Activated CD8-positive, alpha-beta T cell treated with anti-CD3 and anti-CD28 coated beads, Interleukin-2, amount 10 ng/mL, durations not matched to agents 7 days and 5 days (primary cell): Measurements from ENCODE around the gene MAEA. TPM values are rescaled to one million over a fixed set of nuclear protein-coding genes. Genes with fewer than 3 reads are reported as not detected.

Source experiments
- ATAC-seq: fragments of 150-1000 bp; cut with Tn5 transposase; one replicate; pipeline ENCODE4 v1.10.0; 2021; ENCODE audit warnings: moderate library complexity
- CTCF ChIA-PET: fragments of 350-600 bp; sonication (Branson Sonifier 250); formaldehyde crosslinking; loops from one replicate; lab custom pipeline; 2021; ENCODE audit warnings: antibody characterized with exemption; lab: Charles Lee
- POLR2A ChIA-PET: fragments of 350-600 bp; sonication (Branson Sonifier 250); formaldehyde crosslinking; loops from one replicate; lab custom pipeline; 2021; ENCODE audit warnings: antibody characterized with exemption; lab: Charles Lee
- DNase-seq: peaks from one replicate; pipeline ENCODE4 v3.0.0-alpha.2; 2020
- H3K27ac Mint-ChIP-seq: one replicate; pipeline ENCODE4 v1.8.0; 2021; ENCODE audit warnings: mild to moderate bottlenecking, mixed read lengths
- H3K27me3 Mint-ChIP-seq: one replicate; pipeline ENCODE4 v1.8.0; 2021; ENCODE audit warnings: low read depth, mixed read lengths
- H3K36me3 Mint-ChIP-seq: one replicate; pipeline ENCODE4 v1.8.0; 2021; ENCODE audit warnings: low read depth, mixed read lengths
- H3K4me1 Mint-ChIP-seq: one replicate; pipeline ENCODE4 v1.8.0; 2021; ENCODE audit warnings: low read depth, mixed read lengths
- H3K4me3 Mint-ChIP-seq: one replicate; pipeline ENCODE4 v1.8.0; 2021; ENCODE audit warnings: mild to moderate bottlenecking, mixed read lengths
- H3K9me3 Mint-ChIP-seq: one replicate; pipeline ENCODE4 v1.8.0; 2022; ENCODE audit warnings: mixed read lengths; ENCODE audit not compliant: insufficient read depth
- total RNA-seq, 2 experiments: library from RNA; stranded (reverse); gene quantifications; one replicate each; pipeline ENCODE4 v1.2.3, GENCODE V29; 2021

Gene MAEA
- total RNA-seq, 2 experiments from 2014 or later, result 60.3 to 65.1 TPM

DNA sequence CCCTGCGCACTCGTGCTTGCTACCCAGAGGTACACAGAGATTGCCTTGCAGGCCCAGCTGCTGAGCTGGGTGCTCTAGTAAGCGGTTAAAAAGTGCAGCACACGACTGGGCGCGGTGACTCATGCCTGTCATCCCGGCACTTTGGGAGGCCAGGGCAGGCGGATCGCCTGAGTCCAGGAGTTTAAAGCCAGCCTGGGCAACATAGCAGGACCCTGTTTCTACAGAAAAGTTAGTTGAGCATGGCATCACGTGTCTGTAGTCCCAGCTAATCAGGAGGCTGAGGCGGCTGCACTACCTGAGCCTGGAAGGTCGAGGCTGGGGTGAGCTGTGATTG lies 62.8 kb downstream of the MAEA start:
- Mint-ChIP-seq H3K4me3 (no peak overlapping the region), H3K9me3 (no peaks in the 10 kb centered on the region), H3K4me1 (peaks cover 28% of the 10 kb centered on the region), H3K36me3 (peaks cover 3% of the 10 kb centered on the region), H3K27me3 (no peaks in the 10 kb centered on the region), H3K27ac (no peak overlapping the region)
- CTCF ChIA-PET, result interaction anchor here (0.9 to 2.5 kb wide), 4 partner anchors 8 to 215 kb away, joined by 3 to 10 read pairs (median 6); no protein-coding TSS in a partner anchor
- ATAC-seq (no peak), DNase-seq (no peak)
- POLR2A ChIA-PET, result interaction anchor here (1.3 kb wide), 1 partner anchor 63 kb away, joined by 4 read pairs; the partner anchor contains the start of gene MAEA

DNA sequence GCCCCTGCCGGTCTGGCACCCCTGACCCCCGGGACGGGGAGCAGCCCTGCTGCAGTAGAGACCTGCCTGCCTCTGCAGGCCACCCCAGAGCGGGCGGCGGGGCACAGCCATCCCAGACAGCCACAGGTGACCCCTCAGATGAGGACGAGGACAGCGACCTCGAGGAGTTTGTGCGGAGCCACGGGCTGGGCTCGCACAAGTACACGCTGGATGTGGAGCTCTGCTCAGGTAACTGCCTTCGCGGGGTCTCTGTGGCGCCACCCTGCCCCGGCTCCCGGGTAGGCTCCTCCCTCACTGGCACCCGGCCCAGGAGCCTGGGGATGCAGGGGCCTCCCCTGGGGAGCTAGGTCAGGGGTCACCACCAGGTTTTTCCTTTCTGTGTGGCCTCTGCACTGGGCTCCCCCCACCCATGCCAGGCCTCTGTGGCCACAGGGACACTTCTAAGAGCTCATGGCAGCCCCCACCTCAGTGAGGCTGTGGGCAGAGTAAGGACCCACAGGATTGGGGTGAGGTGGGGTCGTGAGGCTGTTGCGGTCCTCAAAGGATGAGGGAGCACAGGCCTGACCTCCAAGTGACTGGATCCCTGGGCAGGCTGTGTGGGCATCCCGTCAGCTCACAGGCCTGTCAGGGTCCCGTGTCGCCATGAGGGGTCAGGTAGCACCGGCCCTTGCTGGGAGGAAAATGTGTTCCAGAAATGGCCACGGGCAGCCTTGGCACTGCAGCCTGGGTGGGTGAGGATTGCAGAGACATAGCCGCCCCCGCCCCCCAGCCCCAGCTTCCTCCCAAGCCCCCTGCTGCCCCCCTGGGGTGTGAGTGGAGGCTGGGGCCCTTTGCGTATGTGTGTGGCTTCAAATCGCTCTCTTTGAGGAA lies 63.7 kb downstream of the MAEA start:
- H3K36me3 Mint-ChIP-seq, result peaks cover 3% of the 10 kb centered on the region
- no peaks in the 10 kb centered on the region for H3K9me3 Mint-ChIP-seq
- ATAC-seq (no peak), DNase-seq (no peak)
- POLR2A ChIA-PET, result interaction anchor here (1.3 kb wide), 1 partner anchor 64 kb away, joined by 4 read pairs; the partner anchor contains the start of gene MAEA
- H3K4me3 Mint-ChIP-seq, result no peak overlapping the region
- CTCF ChIA-PET, result interaction anchor here (0.9 to 2.5 kb wide), 4 partner anchors 7 to 216 kb away, joined by 3 to 10 read pairs (median 6); no protein-coding TSS in a partner anchor
- no peak overlapping the region for H3K27ac Mint-ChIP-seq
- H3K4me1 Mint-ChIP-seq, result peaks cover 21% of the 10 kb centered on the region
- H3K27me3 Mint-ChIP-seq, result no peaks in the 10 kb centered on the region

DNA sequence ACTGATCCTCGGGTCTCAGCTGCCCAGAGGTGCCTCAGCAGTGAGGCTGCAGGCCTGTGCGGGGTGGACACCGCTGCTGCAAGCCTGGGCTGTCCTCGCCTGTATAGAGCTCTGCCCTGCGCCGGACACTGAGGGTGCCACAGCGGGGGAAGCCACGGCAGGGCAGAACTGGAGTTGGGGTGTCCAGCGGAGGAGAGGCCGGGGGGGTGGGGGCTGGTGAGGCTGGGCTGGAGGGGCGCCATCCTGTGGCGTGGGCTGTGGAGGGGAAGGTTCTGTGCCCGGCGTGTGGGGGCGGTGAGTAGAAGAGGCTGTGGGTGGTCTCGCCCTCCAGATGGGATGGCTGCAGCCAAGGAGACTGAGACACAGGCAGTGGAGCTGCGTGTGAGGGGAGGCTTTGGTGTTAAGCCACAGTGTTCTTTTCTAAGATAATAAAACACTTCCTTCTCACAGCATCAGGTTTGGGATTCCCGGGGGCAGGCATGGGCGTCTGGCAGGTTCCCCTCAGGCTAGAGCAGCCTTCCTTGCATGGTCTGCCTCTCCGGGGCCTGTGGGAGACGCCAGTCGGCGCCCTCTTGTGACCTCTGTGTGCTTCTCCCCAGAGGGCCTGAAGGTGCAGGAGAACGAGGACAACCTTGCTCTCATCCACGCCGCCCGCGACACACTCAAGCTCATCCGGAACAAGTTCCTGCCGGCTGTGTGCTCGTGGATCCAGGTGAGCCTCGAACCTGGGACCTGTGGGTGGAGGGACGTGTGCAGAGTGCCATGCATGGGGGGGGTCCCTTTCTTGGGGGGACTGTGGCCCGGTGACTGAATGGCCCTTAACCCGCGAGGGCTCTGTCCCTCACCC lies 64.7 kb downstream of the MAEA start:
- CTCF ChIA-PET, result interaction anchor here (2.0 to 4.2 kb wide), 3 partner anchors 8 to 275 kb away, joined by 10 to 19 read pairs (median 18); partner anchors contain the start of gene UVSSA
- Mint-ChIP-seq H3K27ac (no peak overlapping the region), H3K27me3 (no peaks in the 10 kb centered on the region), H3K36me3 (no peaks in the 10 kb centered on the region), H3K4me1 (peaks cover 13% of the 10 kb centered on the region), H3K9me3 (no peaks in the 10 kb centered on the region), H3K4me3 (no peak overlapping the region)
- no peak for DNase-seq
- ATAC-seq, result no peak
- POLR2A ChIA-PET, result no interaction called here

DNA sequence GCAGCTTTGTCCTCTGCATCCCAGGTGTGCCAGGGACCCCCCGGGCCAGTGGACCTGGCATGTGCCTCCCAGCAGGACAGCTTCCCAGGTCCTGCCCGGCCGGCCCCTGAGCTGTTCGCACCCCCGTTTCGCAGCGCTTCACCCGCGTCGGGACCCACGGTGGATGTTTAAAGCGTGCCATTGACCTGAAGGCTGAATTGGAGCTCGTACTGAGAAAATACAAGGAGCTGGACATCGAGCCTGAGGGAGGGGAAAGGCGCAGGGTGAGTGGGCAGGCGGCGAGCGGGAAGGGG lies 65.2 kb downstream of the MAEA start:
- ATAC-seq (no peak), DNase-seq (no peak)
- Mint-ChIP-seq H3K27me3 (no peaks in the 10 kb centered on the region), H3K27ac (no peak overlapping the region), H3K9me3 (no peaks in the 10 kb centered on the region), H3K4me3 (no peak overlapping the region), H3K4me1 (peaks cover 13% of the 10 kb centered on the region), H3K36me3 (no peaks in the 10 kb centered on the region)
- POLR2A ChIA-PET, result no interaction called here
- CTCF ChIA-PET, result interaction anchor here (2.0 to 4.2 kb wide), 2 partner anchors 8 to 275 kb away, joined by 18 to 19 read pairs; partner anchors contain the start of gene UVSSA

DNA sequence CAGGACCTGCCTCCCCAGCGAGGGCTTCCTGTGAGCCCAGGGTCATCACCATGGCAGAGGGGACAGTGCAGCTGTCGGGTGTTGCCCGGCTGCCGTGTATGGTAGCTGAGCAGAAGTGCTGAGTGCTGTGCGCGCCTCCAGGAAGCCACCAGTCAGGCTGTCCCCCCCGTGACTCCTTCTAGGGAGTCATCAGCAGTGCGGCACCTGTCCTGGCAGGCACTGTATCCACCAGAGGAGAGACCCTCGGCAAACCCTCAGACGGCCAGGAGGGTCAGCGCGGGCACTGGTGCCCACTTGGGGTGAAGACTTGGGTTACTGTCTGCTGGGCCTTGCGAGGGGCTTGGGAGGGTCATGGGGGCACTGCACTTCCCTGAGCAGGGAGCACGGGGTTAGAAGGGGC lies 65.7 kb downstream of the MAEA start:
- H3K4me1 Mint-ChIP-seq, result peaks cover 9% of the 10 kb centered on the region
- no peaks in the 10 kb centered on the region for H3K36me3 Mint-ChIP-seq
- no peaks in the 10 kb centered on the region for H3K27me3 Mint-ChIP-seq
- H3K27ac Mint-ChIP-seq, result no peak overlapping the region
- ChIA-PET POLR2A (interaction anchor here (1.1 to 1.5 kb wide), 2 partner anchors 87 to 274 kb away, joined by 3 read pairs; no protein-coding TSS in a partner anchor), CTCF (interaction anchor here (0.8 to 4.2 kb wide), 7 partner anchors 9 to 274 kb away, joined by 3 to 19 read pairs (median 5); partner anchors contain the start of gene UVSSA)
- no peak overlapping the region for H3K4me3 Mint-ChIP-seq
- no peaks in the 10 kb centered on the region for H3K9me3 Mint-ChIP-seq
- DNase-seq (no peak), ATAC-seq (no peak)

DNA sequence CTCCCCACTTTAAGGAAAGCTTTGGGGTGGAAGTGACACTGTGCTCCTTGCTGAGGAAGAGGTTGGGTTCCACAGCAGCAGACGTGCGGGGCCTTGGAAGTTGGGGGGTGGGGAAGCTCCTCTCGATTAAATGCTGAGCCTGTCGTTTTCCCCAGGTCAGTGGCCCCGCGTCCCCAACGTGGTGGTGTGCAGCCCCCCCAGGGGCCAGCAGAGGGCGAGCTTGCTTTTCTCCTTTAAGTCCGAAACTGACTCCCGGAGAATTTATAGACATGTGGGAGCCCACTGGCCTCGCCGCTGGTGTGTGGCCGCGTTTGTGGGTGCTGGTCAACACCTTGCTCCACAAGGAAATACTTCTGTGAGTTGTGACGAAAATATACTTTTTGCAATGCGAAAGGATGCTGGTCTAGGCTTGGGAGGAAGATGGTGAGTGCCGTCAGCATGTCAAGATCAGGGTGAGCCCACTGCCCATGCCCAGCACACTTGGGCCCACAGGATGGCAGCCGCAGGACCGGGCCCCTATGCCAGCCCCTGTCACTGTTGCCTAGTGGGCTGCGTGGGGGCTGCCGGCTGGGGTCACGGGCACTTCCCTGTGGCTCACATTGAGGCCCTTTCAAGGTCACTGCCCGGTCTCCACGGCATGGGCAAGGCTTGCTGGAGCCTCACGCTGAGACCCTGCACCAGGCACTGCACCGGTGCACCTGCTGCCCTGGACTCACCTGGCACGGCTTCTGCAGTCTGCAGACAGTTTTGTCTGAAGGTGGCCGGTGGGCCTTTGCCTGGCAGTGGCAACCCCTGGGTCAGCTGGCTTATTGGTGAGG lies 66.7 kb downstream of the MAEA start:
- no peaks in the 10 kb centered on the region for H3K27me3 Mint-ChIP-seq
- peaks cover 8% of the 10 kb centered on the region for H3K4me1 Mint-ChIP-seq
- ChIA-PET POLR2A (interaction anchor here (0.8 to 1.5 kb wide), 4 partner anchors 10 to 273 kb away, joined by 3 read pairs; partner anchors contain the start of gene UVSSA), CTCF (interaction anchor here (0.7 to 4.2 kb wide), 15 partner anchors 10 to 273 kb away, joined by 3 to 19 read pairs (median 4); partner anchors contain the start of gene UVSSA)
- no peak overlapping the region for H3K4me3 Mint-ChIP-seq
- no peak overlapping the region for H3K27ac Mint-ChIP-seq
- ATAC-seq (no peak), DNase-seq (peak; percentile 59)
- H3K36me3 Mint-ChIP-seq, result no peaks in the 10 kb centered on the region
- no peaks in the 10 kb centered on the region for H3K9me3 Mint-ChIP-seq

DNA sequence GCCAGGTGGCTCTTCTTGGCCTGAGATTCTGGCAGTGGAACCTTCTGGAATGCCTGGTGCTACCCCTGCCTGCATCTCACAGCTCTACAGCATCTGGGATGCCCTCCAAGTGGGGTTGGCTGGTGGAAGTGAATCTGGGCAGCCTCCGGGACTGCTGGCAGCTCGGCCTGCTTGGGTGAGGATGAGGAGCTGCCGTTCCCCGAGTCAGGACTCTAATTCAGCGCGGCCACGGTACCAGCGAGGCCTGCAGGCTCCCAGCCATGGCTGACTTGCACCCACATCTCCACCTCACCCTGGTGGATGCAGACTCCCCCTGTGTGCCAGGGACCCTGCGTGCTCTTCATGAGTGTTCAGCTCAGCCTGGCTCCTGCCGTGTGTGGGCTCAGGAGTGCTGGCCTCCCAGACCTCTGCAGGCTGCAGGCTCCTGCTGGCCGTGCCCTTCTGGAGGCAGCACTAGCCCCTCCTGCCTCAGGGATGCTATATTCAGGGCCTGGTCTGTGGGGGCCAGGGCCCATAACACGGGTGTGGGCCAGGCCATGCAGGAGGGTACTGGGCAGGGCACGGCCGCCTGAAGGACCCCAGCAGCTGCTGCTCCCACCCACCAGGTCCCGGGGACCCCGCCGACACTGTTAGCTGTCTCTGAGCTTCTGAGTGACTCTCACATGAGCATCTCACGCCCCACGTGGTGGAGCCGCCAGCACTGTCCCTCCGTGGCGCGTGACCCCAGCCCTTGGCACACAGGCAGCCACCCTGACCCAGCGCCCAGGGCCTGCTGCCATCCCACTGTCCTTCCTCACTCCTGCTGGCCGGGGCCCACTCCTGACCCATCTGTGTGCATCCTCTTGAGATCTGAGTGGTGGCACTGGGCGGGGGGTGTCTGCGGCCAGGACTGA lies 67.9 kb downstream of the MAEA start:
- Mint-ChIP-seq H3K9me3 (no peaks in the 10 kb centered on the region), H3K27me3 (no peaks in the 10 kb centered on the region), H3K4me3 (no peak overlapping the region), H3K36me3 (no peaks in the 10 kb centered on the region), H3K4me1 (no peaks in the 10 kb centered on the region), H3K27ac (no peak overlapping the region)
- DNase-seq (no peak), ATAC-seq (no peak)
- POLR2A ChIA-PET, result interaction anchor here (0.8 kb wide), 1 partner anchor 18 kb away, joined by 3 read pairs; no protein-coding TSS in a partner anchor
- CTCF ChIA-PET, result interaction anchor here (4.2 kb wide), 1 partner anchor 272 kb away, joined by 18 read pairs; no protein-coding TSS in a partner anchor

DNA sequence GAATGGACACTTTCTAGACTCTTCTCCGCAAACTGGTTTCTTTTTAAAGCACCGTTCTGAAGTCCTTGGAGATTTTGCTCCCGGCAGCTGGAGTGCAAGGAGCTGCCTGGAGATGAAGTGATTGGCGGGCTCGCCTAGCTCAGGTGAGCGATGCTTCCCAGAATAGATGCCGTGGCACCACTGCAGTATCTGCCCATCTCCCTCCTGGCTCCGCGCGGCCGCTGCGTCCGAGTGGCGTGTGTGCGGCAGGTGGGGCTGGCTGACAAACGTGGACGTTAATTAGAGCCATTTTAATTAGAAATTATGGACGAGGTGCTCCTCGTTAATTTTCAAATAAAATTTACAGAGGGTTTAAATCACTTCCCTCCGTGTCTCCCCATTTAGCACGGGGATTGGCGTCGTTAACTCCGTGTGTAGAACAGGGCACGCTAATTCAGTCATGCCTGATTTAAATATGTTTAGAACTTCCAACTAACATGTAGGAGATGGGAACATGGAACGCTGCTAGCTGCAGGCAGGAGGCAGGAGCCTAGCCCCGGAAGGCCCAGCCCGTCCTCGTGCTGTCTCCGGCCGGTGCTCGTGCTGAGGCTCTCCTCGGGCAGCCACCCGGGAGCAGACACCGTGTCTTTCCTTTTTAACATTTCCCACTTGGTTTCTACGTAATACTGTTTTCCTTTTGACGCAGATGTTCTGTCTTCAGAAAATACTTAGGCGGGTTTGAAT lies 68.9 kb downstream of the MAEA start:
- no peak for ATAC-seq
- Mint-ChIP-seq H3K36me3 (no peaks in the 10 kb centered on the region), H3K9me3 (no peaks in the 10 kb centered on the region), H3K27ac (no peak overlapping the region), H3K27me3 (no peaks in the 10 kb centered on the region), H3K4me3 (no peak overlapping the region), H3K4me1 (no peaks in the 10 kb centered on the region)
- no peak for DNase-seq
- ChIA-PET CTCF (interaction anchor here (4.2 kb wide), 1 partner anchor 271 kb away, joined by 18 read pairs; no protein-coding TSS in a partner anchor), POLR2A (no interaction called here)

DNA sequence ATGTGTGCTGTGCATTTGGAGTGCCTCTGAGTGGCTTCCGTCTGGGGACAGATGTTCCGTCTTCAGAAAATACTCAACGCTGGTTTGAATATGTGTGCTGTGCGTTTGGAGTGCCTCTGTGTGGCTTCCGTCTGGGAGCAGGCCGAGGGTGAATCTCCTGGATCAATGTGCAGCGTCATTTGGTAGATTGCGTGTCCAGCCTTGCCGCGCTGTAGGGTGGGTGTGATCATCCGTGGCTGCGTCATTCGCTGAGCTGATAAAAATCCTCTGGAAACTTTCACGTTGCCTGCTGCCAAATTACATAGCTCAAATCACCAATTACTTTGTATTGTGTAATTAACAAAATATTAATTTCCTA lies 69.4 kb downstream of the MAEA start:
- H3K4me3 Mint-ChIP-seq, result no peak overlapping the region
- ATAC-seq (no peak), DNase-seq (no peak)
- no peak overlapping the region for H3K27ac Mint-ChIP-seq
- no peaks in the 10 kb centered on the region for H3K27me3 Mint-ChIP-seq
- POLR2A ChIA-PET, result no interaction called here
- CTCF ChIA-PET, result no interaction called here
- no peaks in the 10 kb centered on the region for H3K4me1 Mint-ChIP-seq
- H3K36me3 Mint-ChIP-seq, result no peaks in the 10 kb centered on the region
- no peaks in the 10 kb centered on the region for H3K9me3 Mint-ChIP-seq

DNA sequence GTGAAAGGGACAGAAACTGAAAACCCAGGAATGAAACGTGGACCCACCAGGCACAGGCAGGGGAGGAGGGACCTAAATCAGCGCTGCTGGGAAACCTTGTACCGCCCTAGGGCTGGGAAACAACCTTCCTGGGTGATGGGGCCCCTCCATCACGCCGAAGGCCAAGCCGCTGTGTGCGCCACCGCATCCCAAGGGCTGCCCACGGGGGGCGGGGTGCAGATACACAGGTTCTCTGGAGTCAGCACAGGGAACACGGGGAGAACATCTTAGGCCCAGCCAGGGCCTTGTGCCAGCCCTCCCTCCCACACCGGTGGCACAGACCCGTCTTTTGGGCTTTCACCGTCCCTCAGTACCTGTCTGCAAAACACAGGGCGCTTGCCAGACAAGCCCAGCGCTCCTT lies 70.3 kb downstream of the MAEA start:
- POLR2A ChIA-PET, result no interaction called here
- H3K27ac Mint-ChIP-seq, result no peak overlapping the region

More for the DNA sequence above, 70.3 kb downstream of the MAEA start:
- Mint-ChIP-seq H3K27me3 (no peaks in the 10 kb centered on the region), H3K4me3 (no peak overlapping the region), H3K9me3 (no peaks in the 10 kb centered on the region), H3K4me1 (no peaks in the 10 kb centered on the region), H3K36me3 (no peaks in the 10 kb centered on the region)
- DNase-seq (no peak), ATAC-seq (no peak)
- CTCF ChIA-PET, result interaction anchor here (0.6 to 1.0 kb wide), 2 partner anchors 7 to 141 kb away, joined by 3 to 4 read pairs; no protein-coding TSS in a partner anchor
